Measurements from ENCODE around the gene APOBR. TPM values are rescaled to one million over a fixed set of nuclear protein-coding genes. Genes with fewer than 3 reads are reported as not detected.
"Not testable (repeated sequence)": the region's sequence is repeated elsewhere in the genome, so short reads cannot be mapped to it uniquely, and the experiment has no call there.

The APOBR gene
- 1 to 10 TPM; 2.1 to 2.7 TPM for total RNA-seq
- long read RNA-seq, donor 1, partial matches to known transcripts = 1 of 1 reads
- long read RNA-seq, donor 1, other reads (novel, unspliced or antisense) = 0 of 1 reads
- long read RNA-seq, donor 2, partial matches to known transcripts = 3 of 3 reads
- long read RNA-seq, donor 2, other reads (novel, unspliced or antisense) = 0 of 3 reads

DNA sequence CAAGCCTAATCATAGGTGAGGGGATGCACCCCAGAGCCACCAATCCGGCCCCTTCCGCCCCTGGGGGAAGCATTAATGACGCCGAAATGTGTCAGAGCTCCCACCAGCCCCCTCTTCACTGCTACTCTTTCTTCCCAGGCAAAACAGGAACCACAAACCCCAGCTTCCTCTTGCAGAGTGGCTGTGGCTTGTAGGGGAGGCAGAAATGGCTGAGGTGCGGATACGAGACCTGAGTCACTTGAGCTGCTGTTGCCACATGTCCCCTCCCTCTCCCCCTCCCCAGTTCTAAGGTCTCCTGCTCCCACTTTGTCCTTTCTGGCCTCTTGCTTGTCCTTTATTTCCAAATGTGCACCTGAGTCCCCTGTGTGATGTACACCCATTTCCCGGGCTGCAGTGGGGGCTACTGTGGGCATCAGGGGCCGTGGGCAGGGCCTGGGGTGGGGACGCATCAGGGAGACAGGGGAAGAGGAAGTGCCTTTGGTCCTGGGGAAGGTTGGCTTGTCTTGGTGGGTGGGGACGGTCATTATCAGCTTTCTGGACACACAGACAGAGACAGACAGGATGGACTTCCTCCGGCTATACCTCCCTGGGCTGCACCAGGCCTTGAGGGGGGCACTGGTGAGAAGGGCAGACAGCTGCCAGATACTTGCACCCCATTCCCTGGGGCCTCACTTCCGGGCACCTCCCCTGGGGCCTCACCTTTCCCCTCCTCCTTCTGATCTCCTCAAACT lies at the start of gene APOBR:
APOBR (plus strand) TSS at position 523 of the 731 bp plus-strand sequence; CDS start at position 562, 39 bp downstream.
- intact Hi-C loops (cut with DNase I) = loop anchor here in 1 of 2 donors (10.0 kb wide), 1 partner anchor 51 kb away; no protein-coding TSS in a partner anchor
- peak; percentile 85 for DNase-seq (ENCODE audit: low spot score)

DNA sequence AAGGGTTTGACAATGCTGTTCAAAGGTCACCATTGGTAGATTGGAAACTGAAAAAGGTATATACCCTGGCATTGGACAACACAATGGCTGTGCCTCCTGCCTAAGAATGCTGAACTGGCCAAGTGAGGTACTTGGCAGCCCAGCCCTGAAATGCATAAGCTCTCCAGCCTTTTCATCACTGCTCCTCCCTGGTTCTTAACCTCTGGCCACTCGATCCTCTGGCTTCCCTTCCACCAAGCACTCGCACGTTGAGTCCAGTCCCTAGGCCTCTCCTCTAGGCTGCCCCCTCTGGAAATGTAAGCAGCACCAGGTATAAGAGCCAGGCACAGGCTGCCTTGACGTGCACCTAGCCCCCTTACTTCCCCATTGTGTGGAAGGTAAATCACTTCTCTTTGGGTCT lies 48.1 kb upstream of the APOBR start:
- DNase-seq (ENCODE audit: low spot score); intact Hi-C loops (cut with DNase I): not testable (repeated sequence)

GRCh38 chr16:28447081-28447480 lies 47.4 kb upstream of the APOBR start:
- intact Hi-C loops (cut with DNase I); DNase-seq (ENCODE audit: low spot score): not testable (repeated sequence)

GRCh38 chr16:28473714-28474265 lies 20.7 kb upstream of the APOBR start:
- DNase-seq (ENCODE audit: low spot score) = peak; percentile 8
- intact Hi-C loops (cut with DNase I) = no loop called here

DNA sequence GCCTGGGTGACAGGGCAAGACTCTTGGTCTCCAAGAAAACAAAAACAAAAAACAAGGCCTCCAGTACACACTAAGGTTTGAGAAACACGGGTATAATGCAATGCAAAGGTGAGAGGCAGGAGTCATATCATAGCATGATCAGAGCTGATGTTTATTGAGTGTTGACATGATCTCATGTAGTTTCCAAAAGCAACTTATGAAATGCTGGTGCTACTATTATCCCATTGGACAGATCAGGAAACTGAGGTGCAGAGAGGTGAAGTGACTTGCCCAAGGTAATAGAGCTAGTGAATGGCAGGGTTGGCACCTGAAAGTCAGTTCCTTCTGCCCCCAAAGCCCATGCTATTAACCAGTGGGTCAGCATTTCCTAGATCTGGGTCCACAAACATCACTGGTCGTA lies 19.2 kb upstream of the APOBR start:
- peak; percentile 9 for DNase-seq (ENCODE audit: low spot score)
- intact Hi-C loops (cut with DNase I) = no loop called here

- intact Hi-C loops (cut with DNase I) = no loop called here
- peak; percentile 48 for DNase-seq (ENCODE audit: low spot score)
Observed at GRCh38 chr16:28477311-28477920, 17.0 kb upstream of the APOBR start.

DNA sequence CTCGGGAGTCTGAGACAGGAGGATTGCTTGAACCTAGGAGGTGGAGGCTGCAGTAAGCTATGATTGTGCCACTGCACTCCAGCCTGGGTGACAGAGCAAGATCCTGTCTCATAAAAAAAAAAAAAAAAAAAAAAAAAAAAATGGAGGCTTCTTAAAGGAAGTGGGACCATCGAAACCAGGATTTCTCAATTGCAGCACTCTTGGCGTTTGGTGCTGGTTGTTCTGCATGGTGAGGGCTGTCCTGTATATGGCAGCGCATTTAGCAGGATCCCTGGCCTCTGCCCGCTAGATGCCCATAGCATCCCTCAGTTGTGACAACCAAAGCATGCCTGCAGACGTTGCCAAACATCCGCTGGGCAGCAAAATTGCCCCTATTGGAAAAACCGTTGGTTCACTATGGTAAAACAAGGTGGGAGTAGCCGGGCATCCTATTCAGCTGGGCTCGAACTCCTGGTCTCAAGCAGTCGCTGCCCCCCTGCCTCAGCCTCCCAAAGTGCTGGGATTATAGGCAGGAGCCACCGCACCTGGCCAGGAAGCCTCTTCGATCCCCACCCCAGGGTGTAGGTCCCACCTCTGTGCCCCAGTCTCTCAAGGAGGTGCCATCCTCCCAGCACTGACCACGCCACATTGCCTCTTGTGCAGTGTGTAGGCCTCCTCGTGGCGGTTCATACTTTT lies 15.8 kb upstream of the APOBR start:
- intact Hi-C loops (cut with DNase I) = no loop called here
- peak; percentile 17 for DNase-seq (ENCODE audit: low spot score)

- intact Hi-C loops (cut with DNase I) = no loop called here
- peak; percentile 50 for DNase-seq (ENCODE audit: low spot score)
Observed at GRCh38 chr16:28482026-28482425, 12.4 kb upstream of the APOBR start.

DNA sequence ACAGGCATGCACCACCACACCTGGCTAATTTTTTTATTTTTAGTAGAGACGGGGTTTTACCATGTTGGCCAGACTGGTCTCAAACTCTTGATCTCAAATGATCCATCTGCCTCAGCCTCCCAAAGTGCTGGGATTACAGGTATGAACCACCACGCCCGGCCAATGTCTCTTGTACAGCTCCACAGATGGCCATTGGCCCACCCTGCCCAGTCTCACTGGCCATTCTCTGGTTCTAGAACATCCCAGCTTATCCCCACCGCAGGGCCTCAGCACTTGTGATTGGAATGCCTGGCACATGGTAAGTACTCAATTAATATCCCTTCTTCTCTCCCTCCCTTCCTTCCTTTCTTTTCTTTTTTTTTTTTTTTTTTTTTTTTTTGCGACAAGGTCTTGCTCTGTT lies 11.1 kb upstream of the APOBR start:
- DNase-seq (ENCODE audit: low spot score) = peak; percentile 70
- intact Hi-C loops (cut with DNase I) = not testable (repeated sequence)

GRCh38 chr16:28486266-28486665 lies 8.2 kb upstream of the APOBR start:
- intact Hi-C loops (cut with DNase I) = no loop called here
- peak; percentile 45 for DNase-seq (ENCODE audit: low spot score)

DNA sequence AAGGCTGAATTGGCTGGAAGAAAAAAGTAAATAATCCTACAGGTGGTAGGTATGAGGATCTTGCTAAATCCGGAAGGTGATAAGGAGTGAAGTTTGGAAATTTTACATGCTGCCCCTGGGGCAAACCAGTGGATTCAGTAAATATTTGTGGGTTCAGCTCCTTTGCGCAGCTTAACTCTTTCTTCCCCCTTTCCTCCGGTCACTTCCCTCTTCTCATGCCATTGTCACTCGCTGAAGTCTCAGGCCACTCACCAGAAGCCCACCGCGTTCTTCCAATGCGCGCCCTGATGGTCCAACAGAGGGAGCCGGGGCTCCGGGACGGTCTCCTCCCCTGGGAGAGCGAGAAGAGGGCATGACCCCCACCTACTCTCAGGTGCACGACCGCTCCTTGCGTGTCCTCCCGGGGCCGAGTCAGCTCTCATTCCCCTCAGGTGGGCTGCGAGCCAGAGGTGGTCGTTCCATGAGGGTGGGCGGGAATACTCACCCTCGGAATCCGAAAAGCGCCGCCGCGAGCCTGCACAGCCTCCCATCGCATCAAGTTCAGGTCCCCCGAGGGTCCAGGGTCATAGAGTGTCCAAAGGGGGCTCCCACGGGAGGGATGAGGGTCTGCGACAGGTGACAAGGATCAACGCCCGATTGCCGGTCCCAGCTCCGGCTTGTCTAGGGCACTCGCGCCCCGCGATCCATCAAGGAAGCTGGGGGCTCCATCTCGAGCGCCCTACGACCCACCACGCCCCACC lies 3.0 kb upstream of the APOBR start:
- no peak for DNase-seq (ENCODE audit: low spot score)
- intact Hi-C loops (cut with DNase I) = loop anchor here in 1 of 2 donors (10.0 kb wide), 1 partner anchor 53 kb away; no protein-coding TSS in a partner anchor

DNA sequence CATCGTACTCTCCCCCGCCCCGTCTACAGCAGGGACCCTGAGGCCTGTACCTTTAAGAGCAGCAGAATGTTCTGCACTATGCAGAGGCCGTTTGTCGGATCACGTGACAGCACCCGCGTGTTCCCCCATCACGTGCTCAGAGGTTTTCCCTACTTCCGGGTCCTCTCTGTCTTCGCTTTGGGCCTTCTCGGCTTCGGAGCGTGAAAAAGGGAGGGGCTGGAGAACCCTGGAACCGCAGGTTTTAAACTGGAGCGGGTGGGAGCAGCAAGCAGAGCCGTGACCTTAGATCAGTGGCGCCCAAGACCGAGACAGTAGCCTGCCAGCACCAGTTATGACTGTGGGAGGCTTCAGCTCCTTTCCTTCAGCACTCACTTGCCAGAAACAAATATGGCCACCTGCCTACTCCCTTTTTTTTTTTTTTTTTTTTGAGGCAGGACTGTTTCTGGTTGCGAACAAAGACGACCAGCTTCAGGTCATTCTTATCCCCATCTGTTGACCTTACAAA lies 2.4 kb upstream of the APOBR start, which contains the start of gene CLN3:
CLN3 (minus strand) TSS at position 105 of the 505 bp plus-strand sequence. CDS start 315 bp downstream, outside the sequence.
- peak; percentile 97 for DNase-seq (ENCODE audit: low spot score)
- intact Hi-C loops (cut with DNase I) = loop anchor here in 1 of 2 donors (10.0 kb wide), 1 partner anchor 53 kb away; no protein-coding TSS in a partner anchor

DNA sequence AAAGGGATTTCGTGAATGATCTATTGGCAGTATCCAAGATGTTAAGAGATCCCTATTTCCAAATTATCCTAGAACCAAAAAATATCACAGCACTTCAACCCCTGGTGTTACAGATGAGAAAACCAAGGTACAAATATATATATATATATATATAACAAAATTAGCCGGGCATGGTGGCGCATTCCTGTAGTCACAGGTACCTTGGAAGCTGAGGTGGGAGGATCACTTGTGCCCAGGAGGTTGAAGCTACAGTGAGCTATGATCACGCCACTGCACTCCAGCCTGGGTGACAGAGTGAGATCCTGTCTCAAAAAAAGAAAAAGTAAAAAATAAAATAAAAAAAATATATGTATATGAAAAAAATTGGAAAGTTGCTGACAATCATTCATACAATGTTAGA lies 1.9 kb upstream of the APOBR start:
- intact Hi-C loops (cut with DNase I) = loop anchor here in 1 of 2 donors (10.0 kb wide), 1 partner anchor 52 kb away; no protein-coding TSS in a partner anchor
- no peak for DNase-seq (ENCODE audit: low spot score)

- intact Hi-C loops (cut with DNase I) = loop anchor here in 1 of 2 donors (10.0 kb wide), 1 partner anchor 50 kb away; no protein-coding TSS in a partner anchor
Observed at GRCh38 chr16:28495098-28495793, 803 bp downstream of the APOBR start.

DNA sequence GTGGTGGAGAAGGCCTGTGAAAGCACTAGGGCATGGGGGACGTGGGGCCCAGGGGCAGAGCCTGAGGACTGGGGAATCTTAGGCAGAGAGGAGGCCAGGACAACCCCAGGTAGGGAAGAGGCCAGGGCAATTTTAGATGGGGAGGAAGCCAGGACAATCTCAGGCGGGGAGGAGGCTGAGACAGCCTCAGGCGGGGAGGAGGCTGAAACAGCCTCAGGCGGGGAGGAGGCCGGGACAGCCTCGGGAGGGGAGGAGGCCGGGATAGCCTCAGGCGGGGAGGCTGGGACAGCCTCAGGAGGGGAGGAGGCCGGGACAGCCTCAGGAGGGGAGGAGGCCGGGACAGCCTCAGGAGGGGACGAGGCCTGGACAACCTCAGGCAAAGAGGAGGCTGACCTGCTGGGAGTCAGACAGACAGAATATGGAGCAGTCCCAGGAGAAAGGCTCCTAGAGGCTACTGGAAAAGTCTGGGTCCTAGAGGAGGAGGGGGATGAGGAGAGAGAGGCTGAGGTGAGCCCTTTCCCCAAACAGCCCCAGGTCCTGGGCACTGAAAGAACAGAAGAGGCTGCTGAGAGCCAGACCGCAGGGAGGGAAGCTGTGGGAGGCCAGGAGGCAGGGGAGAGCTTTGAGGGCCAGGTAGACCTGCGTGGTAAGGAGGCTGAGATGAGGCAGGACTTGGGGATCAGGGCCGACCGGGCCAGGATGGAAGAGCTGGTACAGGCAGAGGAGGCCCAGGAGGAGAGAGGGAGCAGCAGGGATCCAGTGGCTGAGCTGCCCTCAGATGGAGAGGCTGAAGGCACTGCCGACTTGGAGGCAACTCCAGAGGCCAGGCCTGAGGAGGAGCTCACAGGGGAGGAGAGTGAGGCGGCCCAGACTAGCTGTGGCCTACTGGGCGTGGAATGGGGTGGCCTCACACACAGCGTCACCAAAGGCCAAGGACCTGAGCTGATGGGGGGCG lies 1.6 kb downstream of the APOBR start:
- DNase-seq (ENCODE audit: low spot score) = no peak
- intact Hi-C loops (cut with DNase I) = loop anchor here in 1 of 2 donors (10.0 kb wide), 1 partner anchor 49 kb away; no protein-coding TSS in a partner anchor

More at GRCh38 chr16:28495098-28495793, 803 bp downstream of the APOBR start:
- DNase-seq (ENCODE audit: low spot score) = no peak

GRCh38 chr16:28496844-28497243 lies 2.4 kb downstream of the APOBR start:
- intact Hi-C loops (cut with DNase I) = loop anchor here in 1 of 2 donors (10.0 kb wide), 1 partner anchor 48 kb away; no protein-coding TSS in a partner anchor
- no peak for DNase-seq (ENCODE audit: low spot score)
